ENCODE data around the gene ITK. TPM values are rescaled to one million over a fixed set of nuclear protein-coding genes. Genes with fewer than 3 reads are reported as not detected.
"Not testable (repeated sequence)": the region's sequence is repeated elsewhere in the genome, so short reads cannot be mapped to it uniquely, and the experiment has no call there.

Gene ITK
- polyA plus RNA-seq, 1 donor = 0.31 TPM

GRCh38 chr5:157168286-157168685 is 12.4 kb upstream of the ITK start:
- DNase-seq = no peak

GRCh38 chr5:157172403-157172802 is 8.2 kb upstream of the ITK start:
- DNase-seq = no peak

GRCh38 chr5:157175071-157175612 is 5.5 kb upstream of the ITK start:
- no peak for DNase-seq

- DNase-seq = no peak
Observed at GRCh38 chr5:157177953-157178352, 2.7 kb upstream of the ITK start.

GRCh38 chr5:157178966-157179365 is 1.7 kb upstream of the ITK start:
- no peak for DNase-seq

GRCh38 chr5:157182143-157182757 is 1.6 kb downstream of the ITK start:
- DNase-seq = no peak

GRCh38 chr5:157184117-157184670 is 3.6 kb downstream of the ITK start:
- no peak for DNase-seq

GRCh38 chr5:157185122-157185521 is 4.5 kb downstream of the ITK start:
- not testable (repeated sequence) for DNase-seq

GRCh38 chr5:157186309-157187045 is 5.8 kb downstream of the ITK start:
- no peak for DNase-seq

GRCh38 chr5:157187046-157187754 is 6.6 kb downstream of the ITK start:
- no peak for DNase-seq

GRCh38 chr5:157188270-157188669 is 7.6 kb downstream of the ITK start:
- no peak for DNase-seq

GRCh38 chr5:157189223-157189622 is 8.6 kb downstream of the ITK start:
- no peak for DNase-seq

- no peak for DNase-seq
Observed at GRCh38 chr5:157193699-157194424, 13.2 kb downstream of the ITK start.

- DNase-seq = no peak
Observed at GRCh38 chr5:157196045-157196444, 15.4 kb downstream of the ITK start.

- DNase-seq = no peak
Observed at GRCh38 chr5:157197086-157197485, 16.4 kb downstream of the ITK start.

- no peak for DNase-seq
Observed at GRCh38 chr5:157198277-157198986, 17.8 kb downstream of the ITK start.

- DNase-seq = no peak
Observed at GRCh38 chr5:157201857-157202256, 21.2 kb downstream of the ITK start.

GRCh38 chr5:157203417-157203816 is 22.8 kb downstream of the ITK start:
- DNase-seq = no peak

- no peak for DNase-seq
Observed at GRCh38 chr5:157204765-157205164, 24.1 kb downstream of the ITK start.

- no peak for DNase-seq
Observed at GRCh38 chr5:157205708-157206107, 25.1 kb downstream of the ITK start.

- DNase-seq = not testable (repeated sequence)
Observed at GRCh38 chr5:157210652-157211051, 30.0 kb downstream of the ITK start.

- no peak for DNase-seq
Observed at GRCh38 chr5:157212307-157212706, 31.7 kb downstream of the ITK start.

All from hindlimb muscle (tissue), 1 donor.